Esophagus muscularis mucosa (tissue), 4 donors: ENCODE results near the gene ATP9A. TPM values are rescaled to one million over a fixed set of nuclear protein-coding genes. Genes with fewer than 3 reads are reported as not detected.
"Not testable (repeated sequence)": the region's sequence is repeated elsewhere in the genome, so short reads cannot be mapped to it uniquely, and the experiment has no call there.

Experiments
- DNase-seq: peaks from one replicate; pipeline ENCODE4 v3.0.0-alpha.2; 2017; ENCODE audit errors: extremely low spot score
- H3K27ac ChIP-seq, 4 donors: fragments of 200-600 bp; sonication (generic); replicated peaks in 1 of 4; 1 replicate in 3 of 4; 2 replicates in 1 of 4; pipeline ENCODE4 v1.5.1; 2016 to 2019; ENCODE audit warnings: mild to moderate bottlenecking in 1 of 4
- H3K27me3 ChIP-seq, 4 donors: fragments of 200-600 bp; sonication (generic); one replicate each; pipeline versions ENCODE4 v1.5.1 to v1.6.0; 2016 to 2019
- H3K36me3 ChIP-seq, 4 donors: fragments of 200-600 bp; sonication (generic); one replicate each; pipeline ENCODE4 v1.5.1; 2016 to 2019
- H3K4me1 ChIP-seq, 4 donors: fragments of 200-600 bp; sonication (generic); one replicate each; pipeline ENCODE4 v1.5.1; 2016 to 2019
- H3K4me3 ChIP-seq, 4 donors: fragments of 200-600 bp; sonication (generic); 1 replicate in 2 of 4; 2 replicates in 2 of 4; pipeline ENCODE4 v1.5.1; 2016 to 2019; ENCODE audit warnings: mild to moderate bottlenecking in 4 of 4, moderate library complexity in 1 of 4
- H3K9me3 ChIP-seq, 4 donors: fragments of 200-600 bp; sonication (generic); 1 replicate in 3 of 4; 2 replicates in 1 of 4; pipeline ENCODE4 v1.5.1; 2016 to 2019
- CTCF ChIP-seq, 3 experiments: fragments of 200-600 bp in 2 of 3; fragments of 450-650 bp in 1 of 3; sonication (generic) in 2 of 3; IDR thresholded peaks; one replicate each; pipeline ENCODE4 v1.5.1; 2017 to 2019; ENCODE audit warnings: antibody characterized with exemption in 3 of 3, mild to moderate bottlenecking in 2 of 3, moderate library complexity in 1 of 3
- EP300 ChIP-seq: sonication (generic); formaldehyde crosslinking; IDR thresholded peaks from one replicate; pipeline ENCODE4 v1.6.1; 2017; ENCODE audit warnings: antibody characterized with exemption
- POLR2A ChIP-seq: fragments of 450-650 bp; IDR thresholded peaks from one replicate; pipeline ENCODE4 v1.6.1; 2017; ENCODE audit warnings: antibody characterized with exemption, moderate library complexity, mild to moderate bottlenecking, low read depth
- POLR2AphosphoS5 ChIP-seq, 2 donors: sonication (generic); formaldehyde crosslinking; IDR thresholded peaks; one replicate each; pipeline ENCODE4 v1.6.1; 2017; ENCODE audit warnings: antibody characterized with exemption in 2 of 2
- WGBS: methylation state at CpG from one replicate; pipeline ENCODE4 v1.1.5; 2018; 5-methylcytosine and 5-hydroxymethylcytosine counted together
- intact Hi-C: fragments of 100-400 bp; cut with DNase I; formaldehyde crosslinking; loops from one replicate; pipeline ENCODE4 v1.15.1; 2023
- total RNA-seq, 4 donors: library from RNA; depleted of rRNA; stranded (reverse); fragments of >200 nt; gene quantifications; one replicate each; pipeline versions ENCODE4 v1.1.0 to v1.2.1, GENCODE V29; 2016

ATP9A gene
- total RNA-seq, 4 donors from 2014 or later, result 44.4 to 70.9 (median 56.0) TPM

- H3K4me3 ChIP-seq, result no peak overlapping the region
- intact Hi-C loops, result no loop called here
- no peaks in the 10 kb centered on the region for H3K36me3 ChIP-seq
- H3K9me3 ChIP-seq, result no peaks in the 10 kb centered on the region
- no peaks in the 10 kb centered on the region for H3K27me3 ChIP-seq
- 94% methylated on average over 4 of the region's 4 CpGs for WGBS
- TF ChIP-seq POLR2A (no peak), POLR2AphosphoS5 (IDR thresholded peaks at IDR 0.05) (no peak), CTCF (IDR thresholded peaks at IDR 0.05) (no peak)
- no peak overlapping the region for H3K27ac ChIP-seq
- H3K4me1 ChIP-seq, result peaks cover 12 to 44% (median 34%) of the 10 kb centered on the region in 4 donors
- DNase-seq, result no peak
Observed at GRCh38 chr20:51739722-51740249, 28.4 kb downstream of the ATP9A start.

- Histone ChIP-seq H3K4me1 (peaks cover 12 to 39% (median 33%) of the 10 kb centered on the region in 4 donors), H3K27me3 (no peaks in the 10 kb centered on the region), H3K36me3 (no peaks in the 10 kb centered on the region), H3K4me3 (no peak overlapping the region), H3K9me3 (no peaks in the 10 kb centered on the region), H3K27ac (no peak overlapping the region)
- intact Hi-C loops, result no loop called here
- WGBS, result 94% methylated on average over 12 of the region's 12 CpGs
- no peak for DNase-seq
- TF ChIP-seq POLR2AphosphoS5 (IDR thresholded peaks at IDR 0.05) (no peak), EP300 (no peak), CTCF (IDR thresholded peaks at IDR 0.05) (no peak), POLR2A (no peak)
Observed at GRCh38 chr20:51738877-51739447, 29.2 kb downstream of the ATP9A start.

GRCh38 chr20:51738261-51738660, 29.9 kb downstream of the ATP9A start:
- H3K4me1 ChIP-seq, result peaks cover 12 to 39% (median 33%) of the 10 kb centered on the region in 4 donors
- H3K27me3 ChIP-seq, DNase-seq, H3K36me3 ChIP-seq, H3K27ac ChIP-seq, intact Hi-C loops, H3K4me3 ChIP-seq, H3K9me3 ChIP-seq: not testable (repeated sequence)
- 96% methylated on average over 15 of the region's 15 CpGs for WGBS

GRCh38 chr20:51736947-51737346, 31.2 kb downstream of the ATP9A start:
- no peak overlapping the region for H3K27ac ChIP-seq
- intact Hi-C loops, result no loop called here

More at GRCh38 chr20:51736947-51737346, 31.2 kb downstream of the ATP9A start:
- Histone ChIP-seq H3K4me3 (no peak overlapping the region), H3K36me3 (no peaks in the 10 kb centered on the region), H3K4me1 (peaks cover 14 to 39% (median 33%) of the 10 kb centered on the region in 4 donors), H3K27me3 (no peaks in the 10 kb centered on the region), H3K9me3 (no peaks in the 10 kb centered on the region)
- no peak for DNase-seq
- TF ChIP-seq POLR2AphosphoS5 (IDR thresholded peaks at IDR 0.05) (no peak), POLR2A (no peak), CTCF (IDR thresholded peaks at IDR 0.05) (no peak), EP300 (no peak)
- WGBS, result 74% methylated on average over 5 of the region's 5 CpGs
